Measurements from ENCODE around the gene ACSL6.
A peak's percentile ranks its signal among the peaks of the same experiment; 100 is the strongest.

ACSL6 gene

DNA sequence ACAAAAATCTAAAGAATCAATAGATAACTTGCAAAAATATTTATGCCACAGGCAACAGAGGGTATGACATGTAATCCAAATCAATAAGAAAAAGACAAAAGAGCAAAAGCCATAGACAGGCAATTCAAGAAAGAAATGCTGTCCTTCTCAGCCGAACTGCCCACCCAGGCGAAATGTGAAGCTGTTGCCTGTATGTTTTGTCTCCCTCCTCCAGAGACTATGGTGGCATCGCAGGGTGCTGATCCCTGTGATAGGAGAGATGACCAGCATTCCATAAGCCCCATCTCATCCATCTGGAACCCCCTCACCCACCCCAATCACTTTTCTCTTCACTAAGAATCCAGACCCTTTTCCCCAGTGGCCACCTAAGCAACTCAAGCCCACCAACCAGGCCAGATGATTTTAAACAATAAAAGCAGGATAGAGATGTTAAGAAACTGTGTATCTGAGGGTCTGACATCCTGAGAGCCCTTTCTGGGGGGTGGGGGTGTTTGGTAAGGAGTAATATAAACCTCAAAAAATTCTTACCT lies 5.3 kb upstream of the ACSL6 start:
- 90 to 92% methylated on average over 3 of the region's 3 CpGs for WGBS, 2 experiments

DNA sequence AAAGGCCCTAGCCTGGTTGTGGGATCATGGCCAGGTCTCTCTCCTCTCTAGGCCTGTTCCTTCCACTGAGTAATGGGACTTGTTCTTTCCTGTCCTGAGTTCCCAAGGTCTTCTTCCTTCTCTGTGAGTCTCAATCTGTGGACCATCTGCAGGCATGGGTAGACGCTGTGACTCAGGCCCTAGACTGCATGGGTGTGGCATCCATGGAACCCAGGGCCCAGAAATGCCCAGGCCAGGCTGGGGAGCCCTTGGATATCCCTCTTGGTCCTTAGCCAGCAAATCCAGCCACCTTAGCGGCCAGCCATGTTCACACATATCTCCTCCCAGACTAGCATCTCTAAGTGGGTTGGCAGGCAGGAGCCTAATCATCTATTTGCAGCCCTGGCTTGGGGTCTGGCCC lies 2.3 kb upstream of the ACSL6 start:
- no peak overlapping the region for H3K4me3 ChIP-seq (ENCODE audit: insufficient read depth, low read depth, low read length)
- peaks cover 37% of the 10 kb centered on the region for H3K27me3 ChIP-seq (ENCODE audit: control insufficient read depth, insufficient read depth, low read length, poor library complexity, severe bottlenecking)
- no peaks in the 10 kb centered on the region for H3K36me3 ChIP-seq (ENCODE audit: control insufficient read depth, insufficient read depth, low read length)
- H3K9me3 ChIP-seq (ENCODE audit: control insufficient read depth, low read length): no peaks in the 10 kb centered on the region
- 88 to 89% methylated on average over 2 of the region's 2 CpGs for WGBS, 2 experiments
- no peak overlapping the region for H3K27ac ChIP-seq (ENCODE audit: insufficient read depth, low read depth, low read length, poor library complexity, severe bottlenecking)
- peaks cover 4% of the 10 kb centered on the region for H3K4me1 ChIP-seq (ENCODE audit: control insufficient read depth, insufficient read depth, low read length)

More for the DNA sequence above, 5.3 kb upstream of the ACSL6 start:
- H3K4me3 ChIP-seq (ENCODE audit: insufficient read depth, low read depth, low read length): no peak overlapping the region
- H3K9me3 ChIP-seq (ENCODE audit: control insufficient read depth, low read length): no peaks in the 10 kb centered on the region
- no peaks in the 10 kb centered on the region for H3K36me3 ChIP-seq (ENCODE audit: control insufficient read depth, insufficient read depth, low read length)
- no peaks in the 10 kb centered on the region for H3K4me1 ChIP-seq (ENCODE audit: control insufficient read depth, insufficient read depth, low read length)
- H3K27me3 ChIP-seq (ENCODE audit: control insufficient read depth, insufficient read depth, low read length, poor library complexity, severe bottlenecking): peaks cover 10% of the 10 kb centered on the region
- H3K27ac ChIP-seq (ENCODE audit: insufficient read depth, low read depth, low read length, poor library complexity, severe bottlenecking): no peak overlapping the region

DNA sequence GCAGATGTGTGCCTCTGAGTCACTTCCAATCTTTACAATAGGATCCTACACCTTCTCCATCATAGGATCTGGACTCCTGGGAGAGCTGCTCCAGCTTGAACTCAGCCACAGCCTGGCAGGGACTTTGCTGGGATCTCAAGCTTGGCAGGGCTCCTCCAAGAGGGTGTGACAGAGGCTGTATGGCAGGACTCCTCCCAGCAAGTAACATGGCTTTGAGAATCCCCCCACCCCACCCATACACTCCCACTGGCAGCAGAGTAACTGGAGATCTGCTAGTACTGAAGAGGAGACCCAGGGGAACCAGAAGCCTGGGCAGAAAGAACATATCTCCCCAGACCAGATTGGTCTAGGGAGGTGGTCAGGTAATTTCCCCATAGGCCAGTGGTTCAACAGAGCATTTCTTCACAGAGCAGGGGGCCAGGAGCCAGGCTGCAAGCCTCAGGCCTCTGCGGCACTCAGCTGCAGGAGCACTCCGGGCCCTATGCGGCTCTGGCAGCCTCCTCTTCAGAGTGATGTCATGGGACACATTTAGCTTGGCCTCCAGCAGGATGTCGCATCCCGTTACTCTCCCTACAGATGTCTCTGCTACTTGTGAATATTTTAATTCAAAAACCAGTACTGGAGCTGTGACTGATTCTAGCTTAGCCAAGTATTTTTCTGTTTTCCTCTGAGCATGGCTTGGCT lies 1.7 kb upstream of the ACSL6 start:
- Histone ChIP-seq H3K4me1 (ENCODE audit: control insufficient read depth, insufficient read depth, low read length) (peaks cover 4% of the 10 kb centered on the region), H3K27me3 (ENCODE audit: control insufficient read depth, insufficient read depth, low read length, poor library complexity, severe bottlenecking) (peaks cover 37% of the 10 kb centered on the region), H3K27ac (ENCODE audit: insufficient read depth, low read depth, low read length, poor library complexity, severe bottlenecking) (no peak overlapping the region), H3K9me3 (ENCODE audit: control insufficient read depth, low read length) (no peaks in the 10 kb centered on the region), H3K36me3 (ENCODE audit: control insufficient read depth, insufficient read depth, low read length) (no peaks in the 10 kb centered on the region), H3K4me3 (ENCODE audit: insufficient read depth, low read depth, low read length) (no peak overlapping the region)
- 88 to 89% methylated on average over 5 of the region's 5 CpGs for WGBS, 2 experiments

DNA sequence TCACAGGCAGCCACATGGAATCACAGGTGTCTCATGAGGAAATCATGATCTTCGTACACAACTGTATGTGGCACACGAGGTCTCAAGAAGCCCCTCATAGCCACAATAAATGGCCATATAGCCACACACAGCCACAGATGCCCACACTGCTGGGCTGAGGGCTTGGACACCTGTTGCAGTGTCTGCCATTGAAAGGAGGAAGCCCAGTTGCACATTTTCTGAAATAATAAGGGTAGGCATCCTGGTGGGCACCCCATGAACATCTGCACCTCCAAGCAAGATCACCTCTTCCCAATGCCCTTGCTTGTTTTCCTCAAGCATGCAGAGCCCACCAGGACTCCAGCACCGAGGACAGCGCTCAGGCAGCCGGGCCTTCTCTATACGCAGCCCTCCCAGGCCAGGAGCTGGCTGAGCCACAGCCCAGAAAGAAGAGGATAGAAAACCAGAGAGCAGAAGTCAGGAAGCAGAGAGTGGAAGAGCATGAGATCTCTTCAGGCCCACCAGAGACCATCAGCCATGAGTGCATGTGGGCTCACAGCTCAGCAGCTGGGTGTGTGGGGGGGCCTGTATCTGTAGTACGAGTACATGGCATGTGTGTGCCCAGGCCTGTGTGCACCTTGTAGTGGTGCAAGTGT lies 1.0 kb upstream of the ACSL6 start:
- H3K27ac ChIP-seq (ENCODE audit: insufficient read depth, low read depth, low read length, poor library complexity, severe bottlenecking): no peak overlapping the region
- WGBS, 2 experiments: 26% methylated on average over 7 of the region's 7 CpGs
- peaks cover 4% of the 10 kb centered on the region for H3K4me1 ChIP-seq (ENCODE audit: control insufficient read depth, insufficient read depth, low read length)
- no peak overlapping the region for H3K4me3 ChIP-seq (ENCODE audit: insufficient read depth, low read depth, low read length)
- H3K27me3 ChIP-seq (ENCODE audit: control insufficient read depth, insufficient read depth, low read length, poor library complexity, severe bottlenecking): peaks cover 37% of the 10 kb centered on the region
- H3K36me3 ChIP-seq (ENCODE audit: control insufficient read depth, insufficient read depth, low read length): no peaks in the 10 kb centered on the region
- H3K9me3 ChIP-seq (ENCODE audit: control insufficient read depth, low read length): no peaks in the 10 kb centered on the region

DNA sequence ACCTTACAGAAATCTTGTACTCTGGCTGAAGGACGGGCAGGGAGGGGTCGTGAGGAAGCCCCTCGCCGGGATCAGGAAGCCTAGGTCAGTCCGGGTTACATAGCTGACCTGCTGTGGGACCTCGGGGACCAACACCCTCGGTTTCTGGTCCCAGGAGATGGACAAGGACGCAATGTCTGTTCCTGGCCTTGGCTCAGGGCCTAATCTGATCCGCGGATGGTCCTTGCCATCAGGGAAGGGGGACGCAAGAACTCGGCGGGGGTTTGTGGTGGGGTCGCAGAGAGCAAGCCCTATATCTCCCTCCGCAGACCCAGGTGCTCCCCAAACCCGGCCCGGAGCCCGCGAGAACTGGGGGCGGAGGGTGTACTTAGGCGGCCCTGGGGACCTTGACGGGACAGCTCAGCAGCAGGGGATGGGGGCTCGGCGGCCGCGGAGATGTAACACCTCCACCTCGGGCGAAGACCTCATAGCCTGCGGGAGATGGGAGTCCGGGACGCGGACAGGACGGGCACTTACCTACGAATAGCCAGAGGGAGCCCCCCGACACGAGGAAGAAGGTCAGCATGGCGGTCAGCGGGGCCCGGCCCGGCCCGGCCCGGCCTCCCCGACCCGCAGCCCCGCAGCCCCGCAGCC lies 353 bp downstream of the ACSL6 start:
- peaks cover 37% of the 10 kb centered on the region for H3K27me3 ChIP-seq (ENCODE audit: control insufficient read depth, insufficient read depth, low read length, poor library complexity, severe bottlenecking)

DNA sequence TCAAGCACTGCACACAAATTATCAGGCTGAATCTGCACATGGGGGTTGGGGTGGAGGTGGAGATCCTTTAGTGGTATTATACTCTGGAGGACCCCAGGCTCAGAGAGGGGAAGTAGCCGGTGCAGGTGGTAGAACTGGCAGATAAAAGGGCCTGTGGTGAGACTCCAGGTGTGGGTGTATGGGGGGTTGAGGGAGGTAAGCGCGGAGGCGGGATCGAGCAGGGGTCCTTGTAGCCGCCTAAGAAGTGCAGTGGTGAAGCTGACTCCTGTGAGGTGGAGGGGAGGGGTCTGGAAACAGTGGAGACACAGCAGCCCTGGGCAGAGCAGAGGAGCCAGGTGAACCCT lies 841 bp downstream of the ACSL6 start:
- 22 to 36% methylated on average over 6 of the region's 6 CpGs for WGBS, 2 experiments

More for the DNA sequence above, 353 bp downstream of the ACSL6 start:
- H3K9me3 ChIP-seq (ENCODE audit: control insufficient read depth, low read length): no peaks in the 10 kb centered on the region
- H3K4me3 ChIP-seq (ENCODE audit: insufficient read depth, low read depth, low read length): peak overlapping the region; percentile 41
- WGBS, 2 experiments: 4% methylated on average over 46 of the region's 46 CpGs
- no peaks in the 10 kb centered on the region for H3K36me3 ChIP-seq (ENCODE audit: control insufficient read depth, insufficient read depth, low read length)
- no peak overlapping the region for H3K27ac ChIP-seq (ENCODE audit: insufficient read depth, low read depth, low read length, poor library complexity, severe bottlenecking)
- H3K4me1 ChIP-seq (ENCODE audit: control insufficient read depth, insufficient read depth, low read length): peaks cover 4% of the 10 kb centered on the region

DNA sequence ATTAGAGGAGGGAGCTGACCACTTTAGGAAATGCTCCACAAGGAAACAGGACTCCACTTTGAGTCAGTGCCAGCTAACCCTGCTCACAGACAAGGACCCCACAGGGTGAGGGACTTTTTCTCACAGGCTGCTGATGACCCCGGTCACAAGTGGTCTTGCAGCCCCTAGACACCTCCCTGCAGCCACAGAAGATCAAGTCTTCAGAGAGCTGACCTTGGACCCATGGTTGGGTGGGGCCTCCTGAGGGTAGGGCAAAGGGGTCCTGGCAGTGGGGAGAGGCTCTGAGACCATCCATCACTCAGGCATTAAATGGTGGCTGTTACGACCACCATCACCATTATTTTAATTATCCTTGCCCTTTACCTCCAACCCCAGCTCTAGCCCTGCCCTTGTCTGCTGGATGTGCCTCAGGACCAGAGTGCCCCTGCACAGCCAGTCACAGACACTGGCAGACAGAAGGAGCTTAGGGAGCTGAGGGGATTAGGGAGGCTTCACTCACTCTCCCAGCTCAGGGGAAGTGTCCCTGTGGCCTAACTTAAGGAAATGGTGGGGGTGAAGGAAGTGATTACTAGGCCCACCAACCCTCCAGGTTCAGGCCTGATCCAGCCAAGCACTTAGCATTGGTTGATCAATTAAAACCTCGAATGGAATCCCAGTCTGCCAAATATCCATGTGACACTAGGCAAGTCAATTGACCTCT lies 1.6 kb downstream of the ACSL6 start:
- H3K4me3 ChIP-seq (ENCODE audit: insufficient read depth, low read depth, low read length): no peak overlapping the region
- peaks cover 37% of the 10 kb centered on the region for H3K27me3 ChIP-seq (ENCODE audit: control insufficient read depth, insufficient read depth, low read length, poor library complexity, severe bottlenecking)
- 78 to 84% methylated on average over 3 of the region's 3 CpGs for WGBS, 2 experiments
- no peaks in the 10 kb centered on the region for H3K36me3 ChIP-seq (ENCODE audit: control insufficient read depth, insufficient read depth, low read length)
- no peak overlapping the region for H3K27ac ChIP-seq (ENCODE audit: insufficient read depth, low read depth, low read length, poor library complexity, severe bottlenecking)
- no peaks in the 10 kb centered on the region for H3K9me3 ChIP-seq (ENCODE audit: control insufficient read depth, low read length)
- peaks cover 4% of the 10 kb centered on the region for H3K4me1 ChIP-seq (ENCODE audit: control insufficient read depth, insufficient read depth, low read length)

More for the DNA sequence above, 841 bp downstream of the ACSL6 start:
- Histone ChIP-seq H3K9me3 (ENCODE audit: control insufficient read depth, low read length) (no peaks in the 10 kb centered on the region), H3K36me3 (ENCODE audit: control insufficient read depth, insufficient read depth, low read length) (no peaks in the 10 kb centered on the region), H3K27ac (ENCODE audit: insufficient read depth, low read depth, low read length, poor library complexity, severe bottlenecking) (no peak overlapping the region), H3K27me3 (ENCODE audit: control insufficient read depth, insufficient read depth, low read length, poor library complexity, severe bottlenecking) (peaks cover 37% of the 10 kb centered on the region), H3K4me1 (ENCODE audit: control insufficient read depth, insufficient read depth, low read length) (peaks cover 4% of the 10 kb centered on the region), H3K4me3 (ENCODE audit: insufficient read depth, low read depth, low read length) (peak overlapping the region; percentile 41)

DNA sequence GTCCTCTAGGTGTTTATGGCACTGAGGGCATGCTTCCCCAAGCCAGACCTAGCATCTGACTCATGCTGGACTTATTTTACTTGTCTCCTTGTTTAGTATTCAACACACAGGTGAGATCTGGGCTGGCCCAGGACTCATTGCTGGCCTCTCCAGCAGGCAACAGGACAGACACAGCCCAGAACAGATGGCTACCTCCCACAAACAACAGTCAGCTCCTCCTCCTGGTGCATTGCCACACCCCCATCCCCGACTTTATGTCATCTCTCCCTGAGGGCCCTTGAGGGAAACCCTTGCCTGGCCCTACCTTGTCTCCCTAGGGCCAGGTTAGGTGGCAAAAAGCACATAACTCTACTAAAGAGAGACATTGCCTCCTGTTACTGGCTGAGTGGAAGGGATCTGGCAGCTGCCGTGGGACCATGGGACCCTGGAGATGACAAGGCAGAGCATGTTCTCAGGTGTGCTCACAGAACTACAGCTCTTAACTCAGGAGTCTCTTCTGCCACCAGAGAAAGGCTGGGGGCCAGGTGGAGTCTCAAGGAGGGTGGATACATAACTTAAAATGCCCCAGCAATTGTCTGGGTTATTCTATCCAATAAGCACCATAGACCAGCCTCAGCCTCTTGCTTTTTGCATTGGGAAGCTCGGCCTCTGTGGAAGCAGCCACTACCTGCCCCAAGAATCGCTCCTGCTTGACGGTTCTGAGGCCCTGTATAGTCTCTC lies 2.3 kb downstream of the ACSL6 start:
- Histone ChIP-seq H3K36me3 (ENCODE audit: control insufficient read depth, insufficient read depth, low read length) (no peaks in the 10 kb centered on the region), H3K9me3 (ENCODE audit: control insufficient read depth, low read length) (no peaks in the 10 kb centered on the region), H3K4me1 (ENCODE audit: control insufficient read depth, insufficient read depth, low read length) (peaks cover 4% of the 10 kb centered on the region), H3K27ac (ENCODE audit: insufficient read depth, low read depth, low read length, poor library complexity, severe bottlenecking) (no peak overlapping the region), H3K4me3 (ENCODE audit: insufficient read depth, low read depth, low read length) (no peak overlapping the region), H3K27me3 (ENCODE audit: control insufficient read depth, insufficient read depth, low read length, poor library complexity, severe bottlenecking) (peaks cover 37% of the 10 kb centered on the region)
- 75 to 79% methylated on average over 5 of the region's 5 CpGs for WGBS, 2 experiments

DNA sequence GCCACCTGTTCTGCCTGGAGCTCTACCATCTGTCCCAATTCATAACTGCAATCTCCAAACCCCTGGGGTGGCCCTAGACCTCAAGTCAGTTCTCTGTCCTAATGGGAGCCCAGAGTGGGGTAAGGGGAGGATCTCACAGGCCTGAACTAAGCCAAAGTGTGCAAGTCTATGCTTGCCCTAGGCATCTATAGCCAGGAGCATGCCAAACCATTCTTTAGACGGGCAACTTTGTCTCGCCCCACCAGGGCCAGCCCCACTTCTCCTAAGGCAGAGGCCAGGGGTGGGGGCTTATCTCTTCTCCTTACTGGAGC lies 3.3 kb downstream of the ACSL6 start:
- Histone ChIP-seq H3K27me3 (ENCODE audit: control insufficient read depth, insufficient read depth, low read length, poor library complexity, severe bottlenecking) (peaks cover 37% of the 10 kb centered on the region), H3K27ac (ENCODE audit: insufficient read depth, low read depth, low read length, poor library complexity, severe bottlenecking) (no peak overlapping the region)
- 78 to 80% methylated on average over 2 of the region's 2 CpGs for WGBS, 2 experiments

More for the DNA sequence above, 3.3 kb downstream of the ACSL6 start:
- peaks cover 13% of the 10 kb centered on the region for H3K4me1 ChIP-seq (ENCODE audit: control insufficient read depth, insufficient read depth, low read length)
- no peaks in the 10 kb centered on the region for H3K9me3 ChIP-seq (ENCODE audit: control insufficient read depth, low read length)
- no peaks in the 10 kb centered on the region for H3K36me3 ChIP-seq (ENCODE audit: control insufficient read depth, insufficient read depth, low read length)
- no peak overlapping the region for H3K4me3 ChIP-seq (ENCODE audit: insufficient read depth, low read depth, low read length)
